ENCODE results near the gene ARHGDIA. TPM values are rescaled to one million over a fixed set of nuclear protein-coding genes. Genes with fewer than 3 reads are reported as not detected.
A peak's percentile ranks its signal among the peaks of the same experiment; 100 is the strongest.

ARHGDIA gene
- total and polyA plus RNA-seq, 4 donors = 163 to 422 (median 307) TPM

DNA sequence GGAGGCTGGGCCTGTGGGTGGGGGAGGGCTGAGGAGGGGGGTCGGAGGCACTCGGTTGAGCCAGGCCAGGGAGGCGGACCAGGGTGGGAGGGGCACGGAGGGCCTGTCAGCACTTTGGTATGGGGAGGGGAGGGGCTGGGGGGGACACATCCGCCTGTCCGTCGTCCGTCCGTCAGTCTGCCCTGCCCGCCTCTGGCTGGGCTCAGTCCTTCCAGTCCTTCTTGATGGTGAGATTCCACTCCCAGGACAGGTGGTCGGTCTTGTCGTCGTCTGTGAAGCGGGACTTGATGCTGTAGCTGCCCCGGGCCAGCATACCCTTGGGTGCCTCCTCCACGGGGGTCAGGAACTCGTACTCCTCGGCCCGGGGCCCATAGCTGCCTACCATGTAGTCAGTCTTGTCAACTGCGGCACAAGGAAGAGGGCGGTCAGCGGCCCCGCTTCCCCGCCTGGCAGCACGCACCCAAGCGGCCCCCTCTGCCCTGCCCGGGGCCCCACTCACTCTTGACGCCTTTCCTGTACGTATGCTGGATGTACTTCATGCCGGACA is 2.4 kb downstream of the ARHGDIA start:
- no peaks in the 10 kb centered on the region for H3K9me3 ChIP-seq (ENCODE audit: control insufficient read depth, low read length)
- 48 to 53% methylated on average over 29 to 30 of the region's 30 CpGs for WGBS, 2 donors
- no peaks in the 10 kb centered on the region for H3K4me1 ChIP-seq (ENCODE audit: control insufficient read depth in 1 of 2, insufficient read depth in 2 of 2, low read length in 2 of 2)
- ATAC-seq (ENCODE audit: low FRiP score) (no peak), DNase-seq (peak; percentile 68 to 90)
- H3K27ac ChIP-seq (ENCODE audit: low read depth in 1 of 2, low read length in 2 of 2) = no peak overlapping the region
- intact Hi-C loops (cut with DNase I) = no loop called here
- H3K27me3 ChIP-seq (ENCODE audit: control insufficient read depth in 1 of 2, insufficient read depth in 2 of 2, low read length in 1 of 2) = peaks cover 0 to 13% of the 10 kb centered on the region in 2 donors
- peaks cover 0 to 3% of the 10 kb centered on the region in 2 donors for H3K36me3 ChIP-seq (ENCODE audit: control insufficient read depth in 1 of 2, insufficient read depth in 2 of 2, low read length in 1 of 2)
- H3K4me3 ChIP-seq (ENCODE audit: low read length in 2 of 2) = no peak overlapping the region

- intact Hi-C loops (cut with DNase I) = no loop called here
- ATAC-seq (ENCODE audit: low FRiP score) (no peak), DNase-seq (no peak)
- 62 to 65% methylated on average over 25 to 28 of the region's 28 CpGs for WGBS, 2 donors
- H3K4me1 ChIP-seq (ENCODE audit: control insufficient read depth in 1 of 2, insufficient read depth in 2 of 2, low read length in 2 of 2) = no peaks in the 10 kb centered on the region
- no peak overlapping the region for H3K27ac ChIP-seq (ENCODE audit: low read depth in 1 of 2, low read length in 2 of 2)
- peaks cover 0 to 13% of the 10 kb centered on the region in 2 donors for H3K27me3 ChIP-seq (ENCODE audit: control insufficient read depth in 1 of 2, insufficient read depth in 2 of 2, low read length in 1 of 2)
- peaks cover 0 to 3% of the 10 kb centered on the region in 2 donors for H3K36me3 ChIP-seq (ENCODE audit: control insufficient read depth in 1 of 2, insufficient read depth in 2 of 2, low read length in 1 of 2)
- H3K9me3 ChIP-seq (ENCODE audit: control insufficient read depth, low read length) = no peaks in the 10 kb centered on the region
- H3K4me3 ChIP-seq (ENCODE audit: low read length in 2 of 2) = no peak overlapping the region
Measured at GRCh38 chr17:81867991-81868673, 3.0 kb downstream of the ARHGDIA start.

DNA sequence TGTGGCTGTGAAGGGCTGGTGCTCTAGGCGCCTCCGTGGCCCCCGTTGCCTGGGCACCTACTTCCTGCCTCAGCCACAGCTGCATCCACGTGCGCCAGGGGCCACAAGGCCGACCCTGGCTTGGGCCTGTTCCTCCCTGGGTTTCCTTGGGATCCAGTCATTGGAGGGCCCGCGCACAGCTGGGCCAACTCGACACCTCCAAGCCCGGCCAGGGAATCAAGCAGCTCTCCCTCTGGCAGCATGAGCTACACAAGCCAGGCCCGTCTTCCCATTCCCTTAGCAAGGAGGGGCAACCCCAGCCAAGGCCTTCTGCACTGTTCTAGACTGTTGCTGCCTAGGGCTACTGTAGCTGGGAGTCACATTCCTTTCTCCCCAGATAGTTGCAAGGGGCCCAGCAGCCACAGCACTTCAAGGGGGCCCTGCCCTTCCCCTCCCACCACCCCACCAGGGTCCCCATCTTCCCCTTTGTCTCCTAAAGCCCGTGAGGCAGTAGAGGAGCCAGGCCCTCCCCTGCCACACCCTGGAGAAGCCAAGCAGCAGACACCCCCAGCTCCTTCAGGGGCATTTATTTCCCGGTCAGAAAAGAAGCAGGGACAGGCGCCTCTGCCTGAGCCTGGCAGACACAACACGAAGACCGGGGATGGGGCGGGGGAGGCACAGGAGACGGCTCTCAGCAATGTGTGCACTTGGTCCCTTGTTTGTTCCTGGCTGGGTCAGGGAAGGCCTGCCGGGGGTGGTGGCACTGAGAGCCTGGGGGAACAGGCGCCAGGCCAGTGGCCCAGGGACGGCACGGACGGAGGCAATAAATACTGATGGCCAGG is 3.8 kb downstream of the ARHGDIA start:
- H3K9me3 ChIP-seq (ENCODE audit: control insufficient read depth, low read length) = no peaks in the 10 kb centered on the region
- DNase-seq (no peak), ATAC-seq (ENCODE audit: low FRiP score) (no peak)
- no peak overlapping the region for H3K27ac ChIP-seq (ENCODE audit: low read depth in 1 of 2, low read length in 2 of 2)
- H3K36me3 ChIP-seq (ENCODE audit: control insufficient read depth in 1 of 2, insufficient read depth in 2 of 2, low read length in 1 of 2) = peaks cover 0 to 3% of the 10 kb centered on the region in 2 donors
- peaks cover 0 to 13% of the 10 kb centered on the region in 2 donors for H3K27me3 ChIP-seq (ENCODE audit: control insufficient read depth in 1 of 2, insufficient read depth in 2 of 2, low read length in 1 of 2)
- H3K4me3 ChIP-seq (ENCODE audit: low read length in 2 of 2) = no peak overlapping the region
- WGBS, 2 donors = 38 to 47% methylated on average over 22 to 23 of the region's 23 CpGs
- no peaks in the 10 kb centered on the region for H3K4me1 ChIP-seq (ENCODE audit: control insufficient read depth in 1 of 2, insufficient read depth in 2 of 2, low read length in 2 of 2)
- intact Hi-C loops (cut with DNase I) = no loop called here

GRCh38 chr17:81866440-81867169 is 4.5 kb downstream of the ARHGDIA start:
- Histone ChIP-seq H3K27me3 (ENCODE audit: control insufficient read depth in 1 of 2, insufficient read depth in 2 of 2, low read length in 1 of 2) (peaks cover 0 to 13% of the 10 kb centered on the region in 2 donors), H3K4me3 (ENCODE audit: low read length in 2 of 2) (no peak overlapping the region), H3K9me3 (ENCODE audit: control insufficient read depth, low read length) (no peaks in the 10 kb centered on the region), H3K27ac (ENCODE audit: low read depth in 1 of 2, low read length in 2 of 2) (no peak overlapping the region), H3K36me3 (ENCODE audit: control insufficient read depth in 1 of 2, insufficient read depth in 2 of 2, low read length in 1 of 2) (peaks cover 0 to 3% of the 10 kb centered on the region in 2 donors), H3K4me1 (ENCODE audit: control insufficient read depth in 1 of 2, insufficient read depth in 2 of 2, low read length in 2 of 2) (no peaks in the 10 kb centered on the region)
- no peak for DNase-seq
- ATAC-seq (ENCODE audit: low FRiP score) = no peak
- intact Hi-C loops (cut with DNase I) = no loop called here
- 70 to 71% methylated on average over 18 of the region's 18 CpGs for WGBS, 2 donors

- Histone ChIP-seq H3K9me3 (ENCODE audit: control insufficient read depth, low read length) (no peaks in the 10 kb centered on the region), H3K4me3 (ENCODE audit: low read length in 2 of 2) (no peak overlapping the region), H3K27ac (ENCODE audit: low read depth in 1 of 2, low read length in 2 of 2) (no peak overlapping the region), H3K4me1 (ENCODE audit: control insufficient read depth in 1 of 2, insufficient read depth in 2 of 2, low read length in 2 of 2) (no peaks in the 10 kb centered on the region), H3K36me3 (ENCODE audit: control insufficient read depth in 1 of 2, insufficient read depth in 2 of 2, low read length in 1 of 2) (peaks cover 0 to 3% of the 10 kb centered on the region in 2 donors), H3K27me3 (ENCODE audit: control insufficient read depth in 1 of 2, insufficient read depth in 2 of 2, low read length in 1 of 2) (peaks cover 0 to 13% of the 10 kb centered on the region in 2 donors)
- 62 to 63% methylated on average over 18 of the region's 18 CpGs for WGBS, 2 donors
- DNase-seq (peak in 1 of 2 donors; percentile 80), ATAC-seq (ENCODE audit: low FRiP score) (no peak)
- intact Hi-C loops (cut with DNase I) = no loop called here
Measured at GRCh38 chr17:81865733-81866439, 5.3 kb downstream of the ARHGDIA start.

DNA sequence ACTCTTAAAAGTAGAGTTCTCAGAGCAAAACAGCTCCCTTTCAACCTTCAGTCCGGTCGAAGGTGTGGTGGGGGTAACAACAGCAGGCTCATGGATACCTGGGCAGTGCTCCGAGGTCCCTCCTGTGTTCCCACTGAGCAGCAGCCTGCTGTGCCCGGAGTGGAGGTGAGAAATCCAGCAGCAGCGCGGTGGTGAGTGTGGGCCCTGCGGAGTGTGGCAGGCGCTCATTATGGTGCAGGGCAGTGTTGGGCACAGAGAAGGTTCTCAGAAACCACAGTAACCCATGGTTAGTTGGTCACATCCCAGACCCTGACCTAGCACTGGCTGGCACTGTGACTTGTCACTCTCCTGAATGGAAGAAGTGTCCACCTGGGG is 5.8 kb downstream of the ARHGDIA start:
- Histone ChIP-seq H3K9me3 (ENCODE audit: control insufficient read depth, low read length) (no peaks in the 10 kb centered on the region), H3K27me3 (ENCODE audit: control insufficient read depth in 1 of 2, insufficient read depth in 2 of 2, low read length in 1 of 2) (peaks cover 0 to 13% of the 10 kb centered on the region in 2 donors), H3K27ac (ENCODE audit: low read depth in 1 of 2, low read length in 2 of 2) (no peak overlapping the region), H3K4me3 (ENCODE audit: low read length in 2 of 2) (no peak overlapping the region), H3K36me3 (ENCODE audit: control insufficient read depth in 1 of 2, insufficient read depth in 2 of 2, low read length in 1 of 2) (peaks cover 0 to 3% of the 10 kb centered on the region in 2 donors), H3K4me1 (ENCODE audit: control insufficient read depth in 1 of 2, insufficient read depth in 2 of 2, low read length in 2 of 2) (no peaks in the 10 kb centered on the region)
- DNase-seq (no peak), ATAC-seq (ENCODE audit: low FRiP score) (no peak)
- WGBS, 2 donors = 83 to 88% methylated on average over 8 of the region's 8 CpGs
- intact Hi-C loops (cut with DNase I) = no loop called here

GRCh38 chr17:81863833-81864768 is 7.0 kb downstream of the ARHGDIA start:
- peaks cover 2 to 3% of the 10 kb centered on the region in 2 donors for H3K4me1 ChIP-seq (ENCODE audit: control insufficient read depth in 1 of 2, insufficient read depth in 2 of 2, low read length in 2 of 2)
- intact Hi-C loops (cut with DNase I) = loop anchor here in 1 of 2 donors (5.0 kb wide), 1 partner anchor 42 kb away; no protein-coding TSS in a partner anchor
- no peaks in the 10 kb centered on the region for H3K9me3 ChIP-seq (ENCODE audit: control insufficient read depth, low read length)
- WGBS, 2 donors = 72 to 74% methylated on average over 9 of the region's 9 CpGs
- ATAC-seq (ENCODE audit: low FRiP score) (no peak), DNase-seq (no peak)
- peaks cover 0 to 3% of the 10 kb centered on the region in 2 donors for H3K36me3 ChIP-seq (ENCODE audit: control insufficient read depth in 1 of 2, insufficient read depth in 2 of 2, low read length in 1 of 2)
- no peak overlapping the region for H3K4me3 ChIP-seq (ENCODE audit: low read length in 2 of 2)
- H3K27me3 ChIP-seq (ENCODE audit: control insufficient read depth in 1 of 2, insufficient read depth in 2 of 2, low read length in 1 of 2) = peaks cover 0 to 16% of the 10 kb centered on the region in 2 donors
- H3K27ac ChIP-seq (ENCODE audit: low read depth in 1 of 2, low read length in 2 of 2) = no peak overlapping the region

Data from aorta (tissue), 5 donors.